ENCODE measurements around the gene FOXL1. TPM values are rescaled to one million over a fixed set of nuclear protein-coding genes. Genes with fewer than 3 reads are reported as not detected.

The FOXL1 gene
- polyA plus RNA-seq, 3 donors, result not detected

- no peak overlapping the region for H3K27ac Mint-ChIP-seq
These were observed 8.5 kb upstream of the FOXL1 start for GRCh38 chr16:86569701-86570447.

More at GRCh38 chr16:86569701-86570447, 8.5 kb upstream of the FOXL1 start:
- Histone ChIP-seq H3K9ac (ENCODE audit: insufficient read depth, low read length, poor library complexity, severe bottlenecking) (no peak overlapping the region), H3K27me3 (ENCODE audit: control insufficient read depth in 2 of 2, insufficient read depth in 2 of 2, low read length in 2 of 2) (peaks cover 35 to 74% of the 10 kb centered on the region in 2 donors), H3K4me2 (replicated peaks; ENCODE audit: extremely low read depth, low read length, poor library complexity, severe bottlenecking) (no peak overlapping the region), H4K20me1 (ENCODE audit: insufficient read depth, low read length) (no peaks in the 10 kb centered on the region), H3K36me3 (replicated peaks in 1 of 2; ENCODE audit: control insufficient read depth in 1 of 2, insufficient read depth in 2 of 2, low read length in 2 of 2) (no peaks in the 10 kb centered on the region), H3K27ac (ENCODE audit: low read depth in 1 of 2, low read length in 2 of 2) (no peak overlapping the region), H3K79me2 (ENCODE audit: insufficient read depth, low read length) (no peaks in the 10 kb centered on the region), H3K4me3 (replicated peaks in 1 of 3; ENCODE audit: low read depth in 2 of 3, low read length in 3 of 3) (no peak overlapping the region), H3K9me3 (replicated peaks in 1 of 2; ENCODE audit: control insufficient read depth in 1 of 2, insufficient read depth in 1 of 2, low read length in 2 of 2) (peaks cover 0 to 13% of the 10 kb centered on the region in 2 donors), H3K4me1 (ENCODE audit: control insufficient read depth in 1 of 2, insufficient read depth in 2 of 2, low read length in 2 of 2) (peaks cover 0 to 4% of the 10 kb centered on the region in 2 donors), H2AFZ (ENCODE audit: insufficient read depth, low read depth, low read length, poor library complexity, severe bottlenecking) (no peak overlapping the region)
- Mint-ChIP-seq H3K9me3 (peaks cover 0 to 14% (median 3%) of the 10 kb centered on the region in 7 donors), H3K36me3 (no peaks in the 10 kb centered on the region), H3K4me1 (peaks cover 9% of the 10 kb centered on the region), H3K4me3 (peak overlapping the region in 1 of 2 donors; percentile 75), H3K27me3 (ENCODE audit: low read depth in 3 of 3) (peaks cover 62 to 89% (median 76%) of the 10 kb centered on the region in 3 donors)
- no peak for TF ChIP-seq CTCF (IDR thresholded peaks at IDR 0.05)
- no peak for DNase-seq
- no CpG with 5 or more reads among the region's 13 CpGs for WGBS (ENCODE audit: insufficient coverage)
- intact Hi-C loops (cut with micrococcal nuclease), result no loop called here

All from CD14-positive monocyte (primary cell).